Measurements from ENCODE around the gene NBAS.

The NBAS gene

DNA sequence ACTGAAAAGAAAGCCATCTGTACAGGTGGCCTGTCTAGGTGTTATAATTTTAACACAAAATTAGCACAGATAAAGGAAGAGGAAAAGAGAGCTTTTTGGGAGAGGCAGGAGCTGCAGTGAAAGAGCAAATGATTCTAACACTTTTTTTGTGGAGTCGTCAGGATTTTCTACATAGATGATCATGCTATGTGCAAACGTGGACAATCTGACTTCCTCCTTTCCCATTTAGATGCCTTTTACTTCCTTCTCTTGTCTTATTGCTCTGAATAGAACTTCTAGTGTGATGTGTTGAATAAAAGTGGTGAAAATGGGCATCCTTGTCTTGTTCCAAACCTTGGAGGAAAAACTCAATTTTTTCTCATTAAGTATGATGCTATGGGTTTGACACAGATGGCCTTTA, 334.5 kb downstream of the NBAS start:
- no peak overlapping the region for H3K4me3 ChIP-seq (ENCODE audit: low read length)
- H2AFZ ChIP-seq (ENCODE audit: low read depth, low read length), result no peak overlapping the region
- no peaks in the 10 kb centered on the region for H3K9me3 ChIP-seq (ENCODE audit: insufficient read depth, low read length)
- no peak overlapping the region for H3K9ac ChIP-seq (ENCODE audit: low read length)
- H3K27me3 ChIP-seq (ENCODE audit: low read depth, low read length), result no peaks in the 10 kb centered on the region
- H4K20me1 ChIP-seq (ENCODE audit: insufficient read depth, low read length), result no peaks in the 10 kb centered on the region
- H3K36me3 ChIP-seq (replicated peaks; ENCODE audit: low read depth, low read length), result no peaks in the 10 kb centered on the region
- H3K4me2 ChIP-seq (ENCODE audit: low read length), result no peak overlapping the region
- H3K27ac ChIP-seq (ENCODE audit: low read length), result no peak overlapping the region
- no peaks in the 10 kb centered on the region for H3K79me2 ChIP-seq (ENCODE audit: low read length)
- no peaks in the 10 kb centered on the region for H3K4me1 ChIP-seq (ENCODE audit: low read length)
- no peak for TF ChIP-seq CTCF (IDR thresholded peaks at IDR 0.05; ENCODE audit: low read depth, low read length)
- no peak for TF ChIP-seq EZH2phosphoT487 (IDR thresholded peaks at IDR 0.05; ENCODE audit: low read depth)

- Histone ChIP-seq H3K79me2 (ENCODE audit: low read length) (no peaks in the 10 kb centered on the region), H3K27ac (ENCODE audit: low read length) (no peak overlapping the region), H2AFZ (ENCODE audit: low read depth, low read length) (no peak overlapping the region), H3K9ac (ENCODE audit: low read length) (no peak overlapping the region), H3K36me3 (replicated peaks; ENCODE audit: low read depth, low read length) (no peaks in the 10 kb centered on the region), H4K20me1 (ENCODE audit: insufficient read depth, low read length) (no peaks in the 10 kb centered on the region), H3K9me3 (ENCODE audit: insufficient read depth, low read length) (no peaks in the 10 kb centered on the region), H3K4me2 (ENCODE audit: low read length) (no peak overlapping the region), H3K27me3 (ENCODE audit: low read depth, low read length) (no peaks in the 10 kb centered on the region), H3K4me3 (ENCODE audit: low read length) (no peak overlapping the region), H3K4me1 (ENCODE audit: low read length) (no peaks in the 10 kb centered on the region)
- TF ChIP-seq EZH2phosphoT487 (IDR thresholded peaks at IDR 0.05; ENCODE audit: low read depth), result no peak
- no peak for TF ChIP-seq CTCF (IDR thresholded peaks at IDR 0.05; ENCODE audit: low read depth, low read length)
These were observed 336.0 kb downstream of the NBAS start for GRCh38 chr2:15225131-15225530.

- Histone ChIP-seq H3K36me3 (replicated peaks; ENCODE audit: low read depth, low read length) (no peaks in the 10 kb centered on the region), H4K20me1 (ENCODE audit: insufficient read depth, low read length) (no peaks in the 10 kb centered on the region), H3K4me1 (ENCODE audit: low read length) (no peaks in the 10 kb centered on the region), H3K27me3 (ENCODE audit: low read depth, low read length) (no peaks in the 10 kb centered on the region), H3K4me3 (ENCODE audit: low read length) (no peak overlapping the region), H3K9me3 (ENCODE audit: insufficient read depth, low read length) (no peaks in the 10 kb centered on the region), H2AFZ (ENCODE audit: low read depth, low read length) (no peak overlapping the region), H3K4me2 (ENCODE audit: low read length) (no peak overlapping the region), H3K79me2 (ENCODE audit: low read length) (no peaks in the 10 kb centered on the region), H3K9ac (ENCODE audit: low read length) (no peak overlapping the region), H3K27ac (ENCODE audit: low read length) (no peak overlapping the region)
- TF ChIP-seq CTCF (IDR thresholded peaks at IDR 0.05; ENCODE audit: low read depth, low read length), result no peak
- TF ChIP-seq EZH2phosphoT487 (IDR thresholded peaks at IDR 0.05; ENCODE audit: low read depth), result no peak
These were observed 336.5 kb downstream of the NBAS start for GRCh38 chr2:15224641-15225040.

DNA sequence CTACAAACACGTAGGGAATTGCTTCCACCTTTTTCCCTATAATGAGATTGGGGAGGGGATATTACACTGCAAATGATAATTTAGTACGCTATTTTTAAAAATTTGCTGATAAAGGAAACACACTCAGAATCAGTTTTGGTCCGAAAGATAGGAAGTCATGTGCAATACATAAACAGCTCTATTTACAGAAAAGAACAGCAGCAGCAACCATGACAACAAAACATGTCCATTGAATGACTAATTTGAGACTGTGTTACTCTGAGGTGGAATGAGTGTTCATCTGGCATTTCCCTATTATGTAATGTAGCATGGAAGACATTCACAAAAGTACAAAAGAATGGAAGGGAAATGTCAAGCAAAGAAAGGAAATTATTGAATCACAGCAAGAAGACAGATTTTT, 337.2 kb downstream of the NBAS start:
- no peak overlapping the region for H3K27ac ChIP-seq (ENCODE audit: low read length)
- no peaks in the 10 kb centered on the region for H3K36me3 ChIP-seq (replicated peaks; ENCODE audit: low read depth, low read length)
- H3K4me2 ChIP-seq (ENCODE audit: low read length), result no peak overlapping the region
- no peaks in the 10 kb centered on the region for H3K9me3 ChIP-seq (ENCODE audit: insufficient read depth, low read length)
- H3K4me1 ChIP-seq (ENCODE audit: low read length), result no peaks in the 10 kb centered on the region
- H3K79me2 ChIP-seq (ENCODE audit: low read length), result no peaks in the 10 kb centered on the region
- no peaks in the 10 kb centered on the region for H3K27me3 ChIP-seq (ENCODE audit: low read depth, low read length)
- TF ChIP-seq EZH2phosphoT487 (IDR thresholded peaks at IDR 0.05; ENCODE audit: low read depth) (no peak), CTCF (IDR thresholded peaks at IDR 0.05; ENCODE audit: low read depth, low read length) (no peak)
- H4K20me1 ChIP-seq (ENCODE audit: insufficient read depth, low read length), result no peaks in the 10 kb centered on the region
- no peak overlapping the region for H3K4me3 ChIP-seq (ENCODE audit: low read length)
- no peak overlapping the region for H2AFZ ChIP-seq (ENCODE audit: low read depth, low read length)
- H3K9ac ChIP-seq (ENCODE audit: low read length), result no peak overlapping the region
